Measurements from ENCODE around the gene FAM13B.
"Not testable (repeated sequence)": the region's sequence is repeated elsewhere in the genome, so short reads cannot be mapped to it uniquely, and the experiment has no call there.

FAM13B gene

GRCh38 chr5:138033907-138034306, 1.0 kb upstream of the FAM13B start:
- DNase-seq: no peak

DNA sequence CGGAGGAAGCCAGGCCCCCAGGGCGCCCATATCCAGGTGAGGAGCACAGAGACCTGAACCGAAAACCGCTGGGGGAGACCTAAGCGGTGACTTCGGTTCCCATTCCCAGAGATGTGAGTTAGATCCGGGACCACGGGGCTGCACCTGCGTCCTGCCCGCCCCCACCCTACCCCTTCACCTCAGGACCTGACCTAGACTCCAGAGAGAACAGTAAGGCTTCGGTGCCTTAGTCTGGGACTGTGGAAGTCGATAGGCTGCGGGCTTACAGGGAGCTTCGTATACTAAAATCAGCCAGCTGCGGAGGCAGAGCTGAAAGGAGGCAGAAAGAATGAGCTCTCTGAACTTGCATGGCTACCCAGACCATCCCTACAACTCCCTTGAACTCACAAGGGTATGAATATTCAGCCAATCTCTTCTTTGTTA, 518 bp upstream of the FAM13B start:
- DNase-seq: no peak

GRCh38 chr5:138032028-138032571, 779 bp downstream of the FAM13B start:
- DNase-seq: no peak

- DNase-seq: no peak
These were observed 2.9 kb downstream of the FAM13B start for GRCh38 chr5:138029944-138030343.

DNA sequence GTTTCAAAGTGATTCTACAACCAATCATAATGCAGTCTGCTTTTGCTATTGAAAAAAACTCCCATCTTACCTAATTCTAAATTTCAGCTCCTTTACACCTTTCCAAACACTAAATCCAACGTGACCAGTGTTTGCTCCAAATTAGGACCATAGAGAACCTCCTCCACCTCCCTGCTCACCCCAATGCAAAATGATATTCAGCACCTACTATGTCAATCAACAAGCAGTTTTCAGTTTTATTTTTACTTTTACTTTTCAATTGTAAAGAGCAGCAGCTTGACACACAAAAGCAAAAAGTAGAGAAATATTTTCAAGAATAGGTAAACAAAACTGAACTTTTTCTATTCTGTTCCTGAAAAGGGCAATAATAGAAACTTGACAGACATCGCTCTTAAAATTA, 3.4 kb downstream of the FAM13B start:
- no peak for DNase-seq

DNA sequence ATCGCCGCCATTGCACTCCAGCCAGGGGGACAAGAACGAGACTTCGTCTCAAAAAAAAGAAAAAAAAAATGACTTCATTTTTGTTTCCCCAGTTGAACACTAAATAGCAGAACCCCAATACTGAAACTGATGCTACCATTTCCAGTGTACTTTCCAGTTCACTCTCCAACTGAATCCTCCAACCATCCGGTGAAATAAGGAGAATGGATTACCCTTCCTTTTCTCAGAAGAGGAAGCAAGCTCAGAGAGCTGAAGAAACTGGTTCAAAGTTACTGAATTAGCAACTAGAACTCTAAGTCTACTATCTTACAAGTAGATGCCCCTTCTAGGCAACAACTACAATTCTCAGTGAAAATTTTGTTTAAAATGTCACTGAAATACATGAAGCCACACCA, 3.9 kb downstream of the FAM13B start:
- DNase-seq: no peak

DNA sequence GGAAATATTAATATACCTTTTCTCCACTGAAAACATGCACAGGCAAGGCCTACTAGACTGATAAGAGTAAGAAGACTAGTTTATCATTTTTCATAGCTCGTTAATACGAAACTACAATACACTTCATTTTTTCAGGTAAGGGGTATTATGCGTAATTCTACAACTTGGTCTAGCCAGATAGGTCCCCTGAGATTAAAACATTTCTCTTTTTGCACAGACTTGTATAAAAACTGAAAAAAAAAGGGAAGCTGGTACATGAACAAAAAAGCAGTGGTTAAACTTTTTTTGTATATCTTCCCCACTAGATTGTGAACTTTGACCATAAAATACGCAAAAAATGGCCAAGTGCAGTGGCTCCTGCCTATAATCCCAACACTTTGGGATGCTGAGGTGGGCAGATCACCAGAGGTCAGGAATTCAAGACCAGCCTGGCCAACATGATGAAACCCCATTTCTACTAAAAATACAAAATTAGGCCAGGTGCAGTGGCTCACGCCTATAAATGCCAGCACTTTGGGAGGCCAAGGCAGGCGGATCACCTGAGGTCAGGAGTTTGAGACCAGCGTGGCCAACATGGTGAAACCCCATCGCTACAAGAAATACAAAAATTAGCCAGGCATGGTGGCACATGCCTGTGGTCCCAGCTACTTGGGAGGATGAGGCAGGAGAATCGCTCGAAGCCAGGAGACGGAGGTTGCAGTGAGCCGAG, 4.5 kb downstream of the FAM13B start:
- DNase-seq: not testable (repeated sequence)

- DNase-seq: not testable (repeated sequence)
These were observed 6.1 kb downstream of the FAM13B start for GRCh38 chr5:138026793-138027192.

- no peak for DNase-seq
These were observed 7.6 kb downstream of the FAM13B start for GRCh38 chr5:138025285-138025684.

DNA sequence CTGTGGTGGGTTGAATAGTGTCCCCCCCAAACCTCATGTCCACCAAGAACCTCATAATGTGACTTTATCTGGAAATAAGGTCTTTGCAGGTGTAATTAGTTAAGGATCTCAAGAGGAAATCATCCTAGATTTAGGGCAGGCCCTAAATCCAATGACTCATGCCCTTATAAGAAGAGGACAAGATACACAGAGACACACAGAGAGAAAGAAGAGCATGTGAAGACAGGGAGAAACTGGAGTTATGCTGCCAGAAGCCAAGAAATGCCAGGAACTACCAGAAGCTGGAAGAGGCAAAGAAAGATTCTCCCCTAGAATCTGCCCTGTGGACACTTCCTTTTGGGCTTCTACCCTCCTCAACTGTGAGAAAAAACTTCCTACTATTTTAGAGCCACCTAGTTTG, 8.8 kb downstream of the FAM13B start:
- no peak for DNase-seq

DNA sequence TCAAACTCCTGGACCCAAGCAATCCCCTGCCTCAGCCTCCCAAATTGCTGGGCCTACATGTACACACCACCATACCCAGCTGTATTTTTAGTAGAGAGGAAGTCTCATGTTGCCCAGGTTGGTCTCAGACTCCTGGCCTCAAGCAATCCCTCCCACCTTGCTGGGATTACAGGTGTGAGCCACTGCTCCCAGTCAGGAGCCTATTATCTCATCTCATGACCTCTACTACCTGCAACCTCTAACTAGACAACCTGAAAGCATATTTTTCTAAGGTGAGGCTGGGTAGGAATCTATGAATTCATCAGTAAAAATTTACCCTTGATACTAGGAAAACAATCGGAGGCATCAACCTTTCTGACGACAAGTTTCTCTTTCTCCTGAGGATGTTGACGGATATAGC, 10.0 kb downstream of the FAM13B start:
- no peak for DNase-seq

DNA sequence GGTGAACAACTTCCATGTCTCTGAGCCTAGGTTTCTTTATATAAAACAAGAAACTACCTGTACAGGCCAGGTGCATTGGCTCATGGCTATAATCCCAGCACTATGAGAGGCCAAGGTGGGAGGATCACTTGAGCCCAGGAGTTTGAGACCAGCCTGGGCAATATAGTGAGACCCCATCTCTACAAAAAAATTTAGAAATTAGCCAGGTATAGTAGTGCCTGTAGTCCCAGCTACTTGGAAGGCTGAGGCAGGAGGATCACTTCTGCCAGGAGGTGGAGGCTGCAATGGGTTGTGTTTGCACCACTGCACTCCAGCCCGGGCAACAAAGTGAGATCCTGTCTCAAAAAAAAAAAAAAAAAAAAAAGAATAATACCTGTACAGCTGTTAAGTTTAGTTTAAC, 11.1 kb downstream of the FAM13B start:
- DNase-seq: no peak

- DNase-seq: no peak
These were observed 14.0 kb downstream of the FAM13B start for GRCh38 chr5:138018849-138019248.

GRCh38 chr5:138015916-138016315, 17.0 kb downstream of the FAM13B start:
- no peak for DNase-seq

DNA sequence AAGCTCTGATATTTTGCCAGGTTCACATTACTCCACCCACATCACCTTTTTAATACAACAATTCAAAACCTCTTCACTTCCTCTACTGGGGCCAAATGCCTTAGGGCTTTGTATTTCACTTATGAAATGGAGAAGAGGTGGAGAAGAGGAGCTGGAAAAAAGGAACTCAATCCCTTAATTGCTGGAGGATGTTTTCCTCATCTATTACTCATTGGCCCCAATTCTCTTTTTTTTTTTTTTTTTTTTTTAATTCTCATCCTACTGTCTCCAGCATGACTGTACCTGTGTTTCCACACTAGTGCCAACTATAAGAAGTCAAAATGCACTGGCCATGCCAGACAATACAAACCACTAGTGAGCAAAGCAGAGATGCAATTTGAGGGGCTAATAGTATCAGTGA, 20.9 kb downstream of the FAM13B start:
- DNase-seq: no peak

DNA sequence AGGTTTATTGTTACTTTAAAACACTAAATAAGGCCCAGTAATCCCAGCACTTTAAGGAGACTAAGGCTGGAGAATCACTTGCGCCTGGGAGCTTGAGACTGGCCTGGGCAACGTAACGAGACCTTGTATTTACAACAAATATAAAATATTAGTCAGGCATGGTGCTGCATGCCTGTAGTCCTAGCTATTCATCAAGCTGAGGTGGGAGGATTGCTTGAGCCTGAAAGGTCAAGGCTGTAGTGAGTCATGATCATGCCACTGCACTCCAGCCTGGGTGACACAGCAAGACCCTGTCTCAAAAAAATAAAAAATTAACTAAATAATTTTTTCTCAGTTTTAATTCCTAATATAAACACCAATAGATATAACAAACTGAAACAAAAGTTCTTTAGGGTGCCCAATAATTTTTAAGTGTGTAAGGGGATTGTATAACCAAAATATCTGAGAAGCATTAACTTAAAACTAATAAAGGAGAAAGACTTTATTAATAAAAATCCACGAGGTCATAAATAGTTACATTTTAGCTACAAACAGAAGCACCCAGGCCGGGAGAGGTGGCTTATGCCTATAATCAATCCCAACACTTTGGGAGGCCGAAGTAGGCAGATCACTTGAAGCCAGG, 32.7 kb downstream of the FAM13B start:
- DNase-seq: no peak

DNA sequence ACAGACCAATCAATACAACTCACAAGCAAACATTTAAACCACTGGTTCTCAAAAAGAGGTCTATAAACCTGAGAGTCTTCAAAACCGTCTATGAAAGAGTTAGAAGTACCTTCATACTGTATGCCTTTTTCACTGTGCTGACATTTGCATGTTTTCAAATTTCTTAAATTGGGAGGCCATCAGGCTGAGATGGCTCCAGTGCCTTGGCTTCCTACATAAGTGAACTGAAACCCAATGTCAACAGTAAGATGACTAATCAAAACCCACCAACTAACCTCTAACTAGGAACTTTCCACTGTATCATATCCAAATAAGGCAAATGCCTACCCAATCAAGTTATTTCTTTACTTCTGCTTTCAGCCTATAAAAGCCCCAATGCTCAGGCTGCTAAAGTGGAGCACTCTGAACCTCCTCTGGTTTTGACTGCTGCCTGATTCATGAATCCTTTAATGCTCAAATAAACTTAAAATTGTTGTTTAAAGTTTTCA, 35.1 kb downstream of the FAM13B start:
- no peak for DNase-seq

DNA sequence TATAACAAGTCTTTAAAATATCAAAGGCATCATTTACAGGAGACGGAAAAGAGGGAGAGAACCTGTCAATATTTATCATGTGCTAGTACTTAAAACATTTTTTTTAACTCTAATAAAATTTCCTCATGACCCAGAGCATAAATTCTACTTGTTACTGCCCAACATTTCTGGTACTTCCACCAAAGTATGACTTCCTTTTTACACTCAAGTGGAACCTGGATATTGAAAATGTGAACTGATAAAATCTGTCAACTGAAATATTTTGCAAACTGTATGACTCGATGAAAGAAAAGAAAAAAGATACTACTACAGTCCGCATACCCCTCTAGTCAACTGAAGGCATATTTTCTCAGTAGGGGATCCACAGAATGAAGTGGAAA, 37.1 kb downstream of the FAM13B start:
- no peak for DNase-seq

- no peak for DNase-seq
These were observed 37.7 kb downstream of the FAM13B start for GRCh38 chr5:137995077-137995748.

DNA sequence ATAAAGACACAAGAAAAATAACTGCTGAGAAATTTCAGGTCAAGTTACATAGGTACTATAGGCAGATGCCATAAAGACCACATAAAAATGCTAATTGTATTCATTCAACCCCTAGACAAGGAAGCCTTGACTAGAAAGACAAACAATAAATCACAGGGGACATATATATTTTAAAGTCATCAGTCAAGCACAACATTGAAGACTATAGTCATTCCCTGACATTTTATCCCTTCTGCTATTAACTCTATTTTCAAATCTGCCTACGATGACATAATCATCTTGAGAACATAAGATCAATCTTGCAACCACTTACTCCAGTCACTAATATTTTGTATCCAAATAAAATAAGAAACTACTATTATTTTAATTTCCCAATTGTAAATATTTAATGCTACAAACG, 38.3 kb downstream of the FAM13B start:
- no peak for DNase-seq

DNA sequence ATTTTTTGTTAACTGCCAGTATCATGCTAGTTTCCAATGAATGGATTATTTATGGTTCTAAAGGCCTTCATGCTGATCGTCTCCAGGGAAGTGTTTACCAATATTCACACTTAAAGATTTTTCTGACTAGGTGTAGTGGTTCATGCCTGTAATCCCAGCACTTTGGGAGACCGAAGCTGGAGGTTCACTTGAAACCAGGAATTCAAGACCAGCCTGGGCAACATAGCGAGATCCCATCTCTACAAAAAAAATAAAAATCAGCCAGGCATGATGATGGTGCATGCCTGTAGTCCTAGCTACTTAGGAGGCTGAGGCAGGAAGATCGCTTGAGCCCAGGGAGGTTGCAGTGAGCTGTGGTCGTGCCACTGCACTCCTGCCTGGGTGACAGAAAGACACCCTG, 43.5 kb downstream of the FAM13B start:
- DNase-seq: no peak

DNA sequence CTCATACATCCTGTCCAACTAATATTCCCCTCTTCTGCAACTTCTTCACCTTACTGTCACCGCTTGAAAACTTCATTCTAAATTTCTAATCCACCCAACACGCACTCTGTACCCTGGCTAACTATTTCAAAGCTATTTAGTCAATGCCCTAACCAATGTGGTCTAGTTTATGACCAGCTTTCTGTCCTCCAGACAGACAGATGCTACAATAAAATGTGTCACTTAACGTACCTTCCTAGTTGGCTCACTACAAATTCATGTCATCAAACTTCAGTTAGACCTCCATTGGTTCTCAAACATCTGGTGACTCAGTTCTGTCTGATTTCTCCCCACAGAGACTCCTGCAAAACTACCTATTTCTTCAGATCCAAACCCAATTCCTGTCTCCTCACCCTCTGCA, 57.7 kb downstream of the FAM13B start:
- no peak for DNase-seq

- not testable (repeated sequence) for DNase-seq
These were observed 62.5 kb downstream of the FAM13B start for GRCh38 chr5:137970384-137970783.

DNA sequence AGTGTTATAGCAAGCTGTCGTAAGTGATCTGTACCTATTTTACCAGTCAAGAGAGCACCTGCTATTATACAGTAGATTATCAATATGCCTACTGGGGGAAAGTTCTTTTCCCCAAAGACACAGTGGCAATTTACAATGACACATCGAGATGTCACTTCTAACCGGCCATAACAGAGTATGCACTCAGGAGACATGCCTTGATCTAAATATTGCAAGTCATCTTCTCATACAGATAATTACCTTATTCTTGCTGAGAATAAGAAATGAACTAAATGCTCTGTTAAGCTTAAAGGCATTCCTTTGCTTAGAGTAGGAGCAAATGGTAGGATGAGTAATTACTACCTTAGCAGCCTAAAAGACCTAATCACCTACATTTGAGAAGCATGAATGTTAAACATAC, 72.1 kb downstream of the FAM13B start:
- no peak for DNase-seq

Data from CD4-positive, alpha-beta T cell treated with Interleukin-17A for 4 hours (primary cell).